ENCODE results near the gene CCNK.

The CCNK gene

DNA sequence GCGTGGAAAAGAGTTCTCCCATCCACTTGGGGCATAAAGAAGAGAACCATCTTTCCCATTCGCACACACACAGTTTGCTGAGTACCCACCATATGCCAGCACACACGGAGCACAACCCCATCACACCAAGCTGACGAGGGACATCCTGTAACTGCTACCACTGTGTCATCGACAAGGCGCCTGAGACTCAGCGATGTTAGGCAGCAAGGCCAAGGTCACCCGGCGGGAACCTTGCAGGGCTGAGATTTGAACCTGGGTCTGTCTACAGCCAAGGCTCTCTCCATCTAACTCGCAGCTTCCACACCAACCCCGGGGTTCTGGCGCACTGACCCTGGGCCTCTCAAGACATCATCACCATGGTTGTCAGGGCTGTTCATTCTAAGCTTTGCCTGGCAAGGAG, 62.8 kb downstream of the CCNK start:
- H3K9ac ChIP-seq (ENCODE audit: low read depth, low read length), result no peak overlapping the region
- H3K4me3 ChIP-seq (ENCODE audit: low read depth, low read length), result no peak overlapping the region
- peaks cover 14% of the 10 kb centered on the region for H3K4me1 ChIP-seq (ENCODE audit: control insufficient read depth, insufficient read depth, low read length)
- H3K9me3 ChIP-seq (ENCODE audit: control insufficient read depth, insufficient read depth, low read length), result no peaks in the 10 kb centered on the region
- no peaks in the 10 kb centered on the region for H3K36me3 ChIP-seq (ENCODE audit: control insufficient read depth, insufficient read depth, low read length)
- H3K27me3 ChIP-seq (ENCODE audit: control insufficient read depth, insufficient read depth, low read length), result no peaks in the 10 kb centered on the region

DNA sequence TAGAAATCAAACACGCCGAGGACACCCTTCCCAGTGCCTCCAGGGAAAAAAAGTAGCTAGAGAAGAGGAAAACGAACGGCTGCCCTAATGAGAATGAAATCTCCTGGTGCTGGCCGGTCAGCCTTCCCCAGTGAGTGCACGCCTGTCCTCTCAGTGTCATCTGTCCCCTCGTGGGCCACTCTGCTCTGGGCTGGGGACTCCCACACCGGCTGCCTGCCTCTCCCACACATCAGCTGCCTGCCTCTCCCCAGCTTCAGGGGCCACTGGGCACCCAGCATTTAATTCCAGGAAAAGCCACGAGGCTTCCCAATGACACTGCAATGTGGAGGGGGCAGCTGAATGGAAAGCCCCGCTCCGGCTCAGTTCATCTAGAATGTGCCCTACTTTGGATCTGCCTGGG, 63.8 kb downstream of the CCNK start:
- Histone ChIP-seq H3K4me1 (ENCODE audit: control insufficient read depth, insufficient read depth, low read length) (peaks cover 20% of the 10 kb centered on the region), H3K9ac (ENCODE audit: low read depth, low read length) (no peak overlapping the region), H3K9me3 (ENCODE audit: control insufficient read depth, insufficient read depth, low read length) (no peaks in the 10 kb centered on the region), H3K27me3 (ENCODE audit: control insufficient read depth, insufficient read depth, low read length) (no peaks in the 10 kb centered on the region), H3K4me3 (ENCODE audit: low read depth, low read length) (no peak overlapping the region), H3K36me3 (ENCODE audit: control insufficient read depth, insufficient read depth, low read length) (no peaks in the 10 kb centered on the region)

DNA sequence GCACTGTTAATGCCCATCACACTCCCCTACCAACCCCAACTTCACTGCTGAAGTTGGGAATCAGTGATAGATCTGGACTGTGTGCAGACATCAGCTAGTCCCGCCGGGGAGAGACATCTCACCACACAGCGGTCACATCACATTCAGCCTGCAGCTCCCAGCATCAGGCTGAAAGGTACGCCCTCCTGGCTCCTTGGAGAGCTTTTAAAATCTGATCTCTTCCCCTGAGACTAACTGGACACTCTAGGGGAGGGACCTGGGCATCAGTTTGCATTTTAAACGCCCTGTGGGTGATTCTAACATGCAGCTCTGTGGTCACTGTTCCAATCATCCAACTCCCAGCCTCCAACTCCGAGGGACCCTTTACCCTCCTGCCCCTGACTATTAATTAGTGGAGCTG, 64.4 kb downstream of the CCNK start:
- no peak overlapping the region for H3K4me3 ChIP-seq (ENCODE audit: low read depth, low read length)
- H3K9ac ChIP-seq (ENCODE audit: low read depth, low read length), result no peak overlapping the region
- peaks cover 20% of the 10 kb centered on the region for H3K4me1 ChIP-seq (ENCODE audit: control insufficient read depth, insufficient read depth, low read length)
- H3K36me3 ChIP-seq (ENCODE audit: control insufficient read depth, insufficient read depth, low read length), result no peaks in the 10 kb centered on the region
- H3K27me3 ChIP-seq (ENCODE audit: control insufficient read depth, insufficient read depth, low read length), result no peaks in the 10 kb centered on the region
- H3K9me3 ChIP-seq (ENCODE audit: control insufficient read depth, insufficient read depth, low read length), result no peaks in the 10 kb centered on the region

DNA sequence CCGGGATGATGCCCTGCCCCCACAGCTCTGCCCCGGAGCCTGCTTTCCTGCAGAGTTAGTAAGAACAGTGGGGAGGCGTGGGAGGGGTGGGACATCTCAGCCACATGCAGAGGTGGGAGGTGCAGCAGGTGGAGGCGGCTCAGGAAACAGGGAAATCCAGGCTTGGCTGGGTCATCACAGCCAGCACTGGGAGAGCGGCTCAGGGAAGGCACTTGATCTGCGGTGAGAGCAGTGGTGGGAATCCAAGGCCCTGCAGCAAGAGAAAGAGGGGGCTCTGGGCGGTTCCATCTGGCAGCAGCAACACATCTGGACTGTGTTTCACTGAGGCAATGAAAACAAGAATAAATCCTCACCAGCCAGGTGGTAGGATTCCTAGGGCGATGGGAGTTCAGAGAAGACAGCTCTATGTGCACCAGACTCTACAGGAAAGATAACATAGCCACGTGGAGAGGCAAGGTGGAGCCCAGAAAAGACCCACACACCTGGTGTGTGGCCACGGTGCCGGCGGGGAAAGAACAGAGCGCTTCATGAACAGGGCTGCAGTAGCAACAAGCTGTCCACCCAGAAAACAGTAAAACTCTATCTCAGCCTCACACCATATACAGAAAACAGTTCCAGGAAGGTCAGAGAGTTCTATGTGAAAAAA, 65.1 kb downstream of the CCNK start:
- Histone ChIP-seq H3K9me3 (ENCODE audit: control insufficient read depth, insufficient read depth, low read length) (no peaks in the 10 kb centered on the region), H3K36me3 (ENCODE audit: control insufficient read depth, insufficient read depth, low read length) (no peaks in the 10 kb centered on the region), H3K4me3 (ENCODE audit: low read depth, low read length) (no peak overlapping the region), H3K9ac (ENCODE audit: low read depth, low read length) (no peak overlapping the region), H3K27me3 (ENCODE audit: control insufficient read depth, insufficient read depth, low read length) (no peaks in the 10 kb centered on the region), H3K4me1 (ENCODE audit: control insufficient read depth, insufficient read depth, low read length) (peaks cover 20% of the 10 kb centered on the region)

DNA sequence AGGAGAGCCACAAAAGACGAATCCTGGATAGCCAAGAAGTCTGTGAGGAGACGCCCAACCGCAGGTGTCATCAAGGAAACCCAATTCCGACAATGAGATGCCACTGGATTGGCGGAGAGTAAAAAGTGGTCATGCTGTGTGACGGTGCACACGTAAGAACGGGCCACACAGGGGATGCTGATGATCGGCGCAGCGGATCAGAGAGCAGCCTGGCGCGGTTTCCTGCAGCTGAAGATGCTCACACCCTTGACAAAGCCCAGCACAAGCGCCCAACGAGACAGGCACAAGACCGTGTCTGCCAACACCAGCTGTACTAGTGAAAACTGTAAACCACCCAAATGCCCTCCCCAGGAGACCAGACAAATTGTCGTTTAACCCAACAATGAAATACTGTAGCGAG, 67.0 kb downstream of the CCNK start:
- peaks cover 20% of the 10 kb centered on the region for H3K4me1 ChIP-seq (ENCODE audit: control insufficient read depth, insufficient read depth, low read length)
- no peaks in the 10 kb centered on the region for H3K27me3 ChIP-seq (ENCODE audit: control insufficient read depth, insufficient read depth, low read length)
- H3K9me3 ChIP-seq (ENCODE audit: control insufficient read depth, insufficient read depth, low read length), result no peaks in the 10 kb centered on the region
- H3K36me3 ChIP-seq (ENCODE audit: control insufficient read depth, insufficient read depth, low read length), result no peaks in the 10 kb centered on the region
- H3K9ac ChIP-seq (ENCODE audit: low read depth, low read length), result no peak overlapping the region
- H3K4me3 ChIP-seq (ENCODE audit: low read depth, low read length), result no peak overlapping the region

DNA sequence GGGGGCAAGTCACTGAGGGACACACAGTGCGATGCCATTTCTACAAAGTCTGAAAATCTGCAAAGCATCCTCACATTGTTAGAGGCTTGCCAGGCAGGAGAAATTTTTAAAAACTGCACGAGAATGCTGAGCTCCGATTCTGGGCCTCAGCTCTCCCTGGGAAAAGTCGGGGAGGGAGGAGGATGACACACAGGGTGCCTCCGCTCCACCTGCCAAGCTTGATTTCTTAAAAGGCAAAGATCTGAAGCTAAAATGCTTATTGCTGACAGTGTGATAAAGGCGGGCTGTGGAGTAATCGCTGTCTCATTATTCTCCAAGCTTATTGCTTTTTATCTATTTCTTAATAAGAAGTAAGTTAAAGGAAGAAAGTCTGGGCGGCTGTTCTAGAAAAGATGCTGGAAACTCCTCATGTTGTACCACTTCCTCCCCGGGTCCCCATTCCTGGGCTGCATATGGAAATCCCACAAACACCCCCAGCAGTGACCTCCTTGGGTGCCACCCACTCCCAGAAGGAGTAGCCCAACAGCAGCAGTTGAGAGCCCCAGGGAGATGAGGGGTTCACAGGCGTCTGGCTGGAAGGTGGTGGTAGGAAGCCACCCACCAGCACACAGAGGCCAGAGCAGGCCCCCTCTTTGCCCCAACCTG, 67.8 kb downstream of the CCNK start:
- Histone ChIP-seq H3K4me1 (ENCODE audit: control insufficient read depth, insufficient read depth, low read length) (peaks cover 20% of the 10 kb centered on the region), H3K27me3 (ENCODE audit: control insufficient read depth, insufficient read depth, low read length) (no peaks in the 10 kb centered on the region), H3K9ac (ENCODE audit: low read depth, low read length) (no peak overlapping the region), H3K36me3 (ENCODE audit: control insufficient read depth, insufficient read depth, low read length) (no peaks in the 10 kb centered on the region), H3K9me3 (ENCODE audit: control insufficient read depth, insufficient read depth, low read length) (no peaks in the 10 kb centered on the region), H3K4me3 (ENCODE audit: low read depth, low read length) (no peak overlapping the region)

DNA sequence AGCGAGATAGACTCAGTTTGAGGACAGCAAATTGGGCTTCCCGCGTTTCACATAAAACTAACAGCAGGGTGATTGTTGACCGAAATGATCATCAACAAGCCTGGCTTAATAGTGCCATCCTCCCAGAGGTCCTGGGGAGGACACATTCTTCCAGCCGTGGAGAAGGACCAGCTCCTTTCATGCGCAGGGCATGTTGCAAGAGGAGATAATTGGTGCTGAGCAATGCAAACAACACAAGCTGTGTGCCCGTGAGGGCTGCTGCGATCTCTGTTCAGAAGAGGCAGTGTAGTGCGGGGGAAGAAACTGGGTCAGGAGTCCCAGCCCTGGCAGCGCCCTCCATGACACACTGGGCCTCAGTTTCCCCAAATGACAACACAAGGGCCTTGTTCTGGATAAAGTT, 68.5 kb downstream of the CCNK start:
- no peak overlapping the region for H3K9ac ChIP-seq (ENCODE audit: low read depth, low read length)
- peaks cover 20% of the 10 kb centered on the region for H3K4me1 ChIP-seq (ENCODE audit: control insufficient read depth, insufficient read depth, low read length)
- H3K36me3 ChIP-seq (ENCODE audit: control insufficient read depth, insufficient read depth, low read length), result no peaks in the 10 kb centered on the region

DNA sequence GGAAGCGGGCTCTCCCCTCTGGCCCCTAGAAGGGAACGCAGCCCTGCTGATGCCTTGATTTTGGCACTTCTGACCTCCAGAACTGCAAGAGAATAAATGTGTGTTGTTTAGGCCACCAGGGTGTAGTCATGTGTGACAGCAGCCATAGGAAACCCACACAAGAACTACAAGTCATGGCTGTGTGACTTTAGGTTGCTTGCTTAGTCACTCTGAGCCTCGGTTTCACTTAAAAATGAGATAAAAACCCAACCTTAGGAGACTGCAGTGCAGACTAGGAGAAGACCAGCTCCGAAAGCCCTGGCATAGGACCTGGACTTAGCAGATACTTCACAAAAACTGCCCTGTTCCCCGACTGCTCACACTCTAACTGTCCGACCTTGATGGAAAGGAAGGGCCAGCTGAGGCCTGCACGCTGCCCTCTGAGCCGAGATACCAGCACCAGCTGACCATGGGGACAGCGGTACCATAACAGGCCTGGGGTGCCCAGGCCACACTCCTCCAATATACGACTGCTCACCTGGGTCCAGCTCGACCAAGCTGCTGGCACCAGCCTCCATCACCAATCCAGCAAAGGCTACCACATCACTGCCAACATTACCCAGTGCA, 69.3 kb downstream of the CCNK start:
- Histone ChIP-seq H3K27me3 (ENCODE audit: control insufficient read depth, insufficient read depth, low read length) (no peaks in the 10 kb centered on the region), H3K36me3 (ENCODE audit: control insufficient read depth, insufficient read depth, low read length) (no peaks in the 10 kb centered on the region), H3K9me3 (ENCODE audit: control insufficient read depth, insufficient read depth, low read length) (no peaks in the 10 kb centered on the region), H3K4me3 (ENCODE audit: low read depth, low read length) (no peak overlapping the region), H3K9ac (ENCODE audit: low read depth, low read length) (no peak overlapping the region), H3K4me1 (ENCODE audit: control insufficient read depth, insufficient read depth, low read length) (peaks cover 17% of the 10 kb centered on the region)

More for the DNA sequence above, 68.5 kb downstream of the CCNK start:
- Histone ChIP-seq H3K9me3 (ENCODE audit: control insufficient read depth, insufficient read depth, low read length) (no peaks in the 10 kb centered on the region), H3K4me3 (ENCODE audit: low read depth, low read length) (no peak overlapping the region), H3K27me3 (ENCODE audit: control insufficient read depth, insufficient read depth, low read length) (no peaks in the 10 kb centered on the region)

DNA sequence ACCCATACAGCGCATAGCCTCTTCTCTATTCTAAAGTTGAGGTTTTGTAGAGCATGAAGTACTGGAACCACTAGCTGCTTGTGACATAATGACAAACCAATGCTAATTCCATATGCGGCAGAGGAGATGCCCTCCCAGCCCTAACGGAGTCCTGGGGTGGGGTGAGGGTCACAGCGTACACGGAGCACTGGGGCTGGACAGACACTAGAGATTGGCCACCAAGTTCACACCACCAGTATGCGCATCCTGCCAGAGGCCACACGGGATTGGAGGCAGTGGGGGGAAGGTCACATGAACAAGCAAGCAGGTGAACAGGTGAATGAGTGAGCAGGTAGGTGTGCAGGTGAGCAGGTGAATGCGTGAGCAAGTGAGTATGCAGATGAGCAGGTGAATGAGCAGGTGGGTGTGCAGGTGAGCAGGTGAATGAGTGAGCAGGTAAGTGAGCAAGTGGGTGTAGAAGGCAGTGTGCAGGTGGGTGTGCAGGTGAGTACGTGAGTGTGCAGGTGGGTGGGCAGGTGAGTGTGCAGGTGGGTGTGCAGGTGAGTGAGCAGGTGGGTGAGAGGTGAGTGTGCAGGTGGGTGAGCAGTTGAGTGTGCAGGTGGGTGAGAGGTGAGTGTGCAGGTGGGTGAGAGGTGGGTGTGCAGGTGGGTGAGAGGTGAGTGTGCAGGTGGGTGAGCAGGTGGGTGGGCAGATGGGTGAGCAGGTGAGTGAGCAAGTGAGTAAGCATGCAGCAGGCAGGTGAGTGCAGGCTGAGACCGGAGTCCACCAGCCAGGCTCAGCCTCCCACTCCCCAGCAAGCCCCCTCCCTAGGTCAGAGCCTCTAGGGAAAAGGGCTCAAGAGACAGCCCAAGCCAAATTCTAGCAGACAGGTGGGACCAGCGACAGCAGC, 70.1 kb downstream of the CCNK start:
- H3K36me3 ChIP-seq (ENCODE audit: control insufficient read depth, insufficient read depth, low read length), result no peaks in the 10 kb centered on the region
- H3K4me1 ChIP-seq (ENCODE audit: control insufficient read depth, insufficient read depth, low read length), result peaks cover 10% of the 10 kb centered on the region
- no peaks in the 10 kb centered on the region for H3K9me3 ChIP-seq (ENCODE audit: control insufficient read depth, insufficient read depth, low read length)
- H3K27me3 ChIP-seq (ENCODE audit: control insufficient read depth, insufficient read depth, low read length), result no peaks in the 10 kb centered on the region
- H3K9ac ChIP-seq (ENCODE audit: low read depth, low read length), result no peak overlapping the region
- no peak overlapping the region for H3K4me3 ChIP-seq (ENCODE audit: low read depth, low read length)

DNA sequence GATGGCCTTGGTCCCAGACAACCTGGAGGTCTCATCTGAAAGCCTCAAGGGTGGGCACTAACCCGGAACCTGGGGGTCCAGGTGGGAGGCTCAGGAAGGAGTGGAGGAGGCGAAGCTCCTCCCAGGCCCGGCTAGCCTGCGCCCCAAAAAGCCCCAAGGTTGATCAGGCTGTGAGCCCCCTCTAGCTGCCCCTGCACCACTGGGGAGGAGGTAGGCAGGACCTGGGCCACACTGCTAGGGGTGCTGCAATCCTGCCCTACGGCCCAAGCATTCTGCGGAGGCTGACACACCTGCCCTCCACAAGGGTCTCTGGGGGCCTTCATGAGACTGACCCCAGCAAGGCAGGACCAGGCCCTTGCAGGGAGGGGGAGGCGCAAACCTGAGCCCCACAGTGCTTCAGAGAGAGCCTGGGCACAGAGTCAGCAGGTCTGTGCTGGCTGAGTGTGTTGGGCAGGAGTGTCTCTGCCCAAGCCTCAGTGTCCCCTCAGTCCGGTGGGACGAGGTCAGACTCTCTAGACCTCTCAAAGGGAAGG, 70.9 kb downstream of the CCNK start:
- H3K36me3 ChIP-seq (ENCODE audit: control insufficient read depth, insufficient read depth, low read length), result no peaks in the 10 kb centered on the region
- H3K9ac ChIP-seq (ENCODE audit: low read depth, low read length), result no peak overlapping the region
- no peak overlapping the region for H3K4me3 ChIP-seq (ENCODE audit: low read depth, low read length)
- H3K27me3 ChIP-seq (ENCODE audit: control insufficient read depth, insufficient read depth, low read length), result no peaks in the 10 kb centered on the region
- peaks cover 6% of the 10 kb centered on the region for H3K4me1 ChIP-seq (ENCODE audit: control insufficient read depth, insufficient read depth, low read length)
- no peaks in the 10 kb centered on the region for H3K9me3 ChIP-seq (ENCODE audit: control insufficient read depth, insufficient read depth, low read length)

DNA sequence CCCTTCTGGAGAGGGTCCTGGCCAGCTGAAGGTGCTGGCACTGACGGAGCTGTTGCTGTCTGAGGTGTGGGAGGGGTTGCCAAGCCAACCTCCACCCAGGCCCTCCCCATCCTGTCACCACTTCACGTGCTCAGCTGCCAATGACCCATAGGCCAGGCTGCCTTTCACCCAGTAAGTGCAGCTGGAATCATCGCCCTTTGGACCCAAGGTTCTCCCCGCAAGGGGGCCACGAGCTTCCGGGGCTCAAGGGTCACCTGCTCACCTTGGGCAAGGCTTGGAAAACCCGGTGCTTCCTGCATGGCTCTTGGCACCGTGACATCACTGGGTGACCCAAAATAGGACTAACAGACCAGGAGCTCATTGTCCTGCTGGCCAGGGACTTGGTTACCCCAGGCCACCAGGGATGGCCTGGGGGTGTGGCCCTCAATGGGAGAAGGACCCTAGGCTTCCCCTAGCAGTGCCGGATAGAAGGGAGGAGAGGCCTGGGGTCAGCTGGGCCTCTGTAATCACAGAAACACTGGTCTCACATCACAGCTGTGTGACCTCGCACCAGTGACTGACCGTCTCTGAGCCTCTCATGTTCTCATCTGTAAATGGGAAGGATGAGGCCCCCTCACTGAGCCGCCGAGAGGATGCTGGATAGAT, 71.5 kb downstream of the CCNK start:
- H3K27me3 ChIP-seq (ENCODE audit: control insufficient read depth, insufficient read depth, low read length), result no peaks in the 10 kb centered on the region
- no peak overlapping the region for H3K9ac ChIP-seq (ENCODE audit: low read depth, low read length)
- no peaks in the 10 kb centered on the region for H3K36me3 ChIP-seq (ENCODE audit: control insufficient read depth, insufficient read depth, low read length)
- no peak overlapping the region for H3K4me3 ChIP-seq (ENCODE audit: low read depth, low read length)
- peaks cover 6% of the 10 kb centered on the region for H3K4me1 ChIP-seq (ENCODE audit: control insufficient read depth, insufficient read depth, low read length)
- no peaks in the 10 kb centered on the region for H3K9me3 ChIP-seq (ENCODE audit: control insufficient read depth, insufficient read depth, low read length)
